ENCODE results near the gene SUMO2. TPM values are rescaled to one million over a fixed set of nuclear protein-coding genes. Genes with fewer than 3 reads are reported as not detected.

The SUMO2 gene
- total RNA-seq, 1 donor from 2014 or later: 483 TPM

DNA sequence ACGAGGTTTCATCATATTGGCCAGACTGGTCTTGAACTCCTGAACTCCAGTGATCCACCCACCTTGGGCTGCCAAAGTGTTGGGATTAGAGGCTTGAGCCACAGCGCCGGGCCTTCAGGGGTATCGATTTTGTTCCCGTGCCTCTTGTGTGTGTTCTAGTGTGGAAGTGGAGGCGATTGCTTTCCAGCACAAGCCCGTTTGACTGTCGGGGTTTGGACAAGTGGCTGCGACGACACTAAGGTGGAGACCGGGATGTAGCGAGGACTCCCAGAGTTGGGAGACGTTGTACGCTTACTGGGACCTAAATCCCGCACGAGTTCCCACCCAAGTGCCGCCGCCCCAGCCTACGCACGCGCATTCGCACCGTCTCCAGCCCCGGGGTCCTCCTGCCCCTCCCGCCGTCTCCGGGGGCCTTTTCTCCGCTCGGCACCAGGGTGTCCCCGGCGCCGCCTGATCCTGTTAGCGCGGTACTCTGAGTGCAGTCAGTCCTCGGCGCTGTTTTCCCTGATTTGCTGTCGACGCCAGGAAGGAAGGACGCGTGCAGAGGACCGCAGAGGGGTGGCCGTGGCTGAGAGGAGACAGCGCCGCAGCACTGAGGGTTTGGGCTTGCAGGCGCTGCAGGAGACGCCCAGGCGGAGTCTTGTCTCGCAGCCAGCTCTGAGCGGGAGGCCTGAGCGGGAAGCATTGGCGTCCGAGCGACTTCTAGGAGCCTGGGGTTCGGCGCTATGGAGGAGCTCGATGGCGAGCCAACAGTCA is 22.5 kb upstream of the SUMO2 start, which contains the start of gene NUP85:
NUP85 (plus strand) TSS at position 643 of the 756 bp plus-strand sequence; CDS start at position 726, 83 bp downstream.
- DNase-seq (ENCODE audit: extremely low spot score, unreplicated experiment): peak; percentile 98
- no peaks in the 10 kb centered on the region for H3K9me3 Mint-ChIP-seq (ENCODE audit: unreplicated experiment)
- peaks cover 10% of the 10 kb centered on the region for H3K36me3 Mint-ChIP-seq (ENCODE audit: unreplicated experiment)
- peak within 1 kb of the TSS; percentile 91 for H3K4me3 Mint-ChIP-seq (ENCODE audit: unreplicated experiment)
- peak within 1 kb of the TSS; percentile 99 for H3K27ac Mint-ChIP-seq (ENCODE audit: unreplicated experiment)
- TF ChIP-seq, protein P1, sequence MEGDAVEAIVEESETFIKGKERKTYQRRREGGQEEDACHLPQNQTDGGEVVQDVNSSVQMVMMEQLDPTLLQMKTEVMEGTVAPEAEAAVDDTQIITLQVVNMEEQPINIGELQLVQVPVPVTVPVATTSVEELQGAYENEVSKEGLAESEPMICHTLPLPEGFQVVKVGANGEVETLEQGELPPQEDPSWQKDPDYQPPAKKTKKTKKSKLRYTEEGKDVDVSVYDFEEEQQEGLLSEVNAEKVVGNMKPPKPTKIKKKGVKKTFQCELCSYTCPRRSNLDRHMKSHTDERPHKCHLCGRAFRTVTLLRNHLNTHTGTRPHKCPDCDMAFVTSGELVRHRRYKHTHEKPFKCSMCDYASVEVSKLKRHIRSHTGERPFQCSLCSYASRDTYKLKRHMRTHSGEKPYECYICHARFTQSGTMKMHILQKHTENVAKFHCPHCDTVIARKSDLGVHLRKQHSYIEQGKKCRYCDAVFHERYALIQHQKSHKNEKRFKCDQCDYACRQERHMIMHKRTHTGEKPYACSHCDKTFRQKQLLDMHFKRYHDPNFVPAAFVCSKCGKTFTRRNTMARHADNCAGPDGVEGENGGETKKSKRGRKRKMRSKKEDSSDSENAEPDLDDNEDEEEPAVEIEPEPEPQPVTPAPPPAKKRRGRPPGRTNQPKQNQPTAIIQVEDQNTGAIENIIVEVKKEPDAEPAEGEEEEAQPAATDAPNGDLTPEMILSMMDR (IDR thresholded peaks at IDR 0.05): no peak
- H3K4me1 Mint-ChIP-seq (ENCODE audit: unreplicated experiment): peaks cover 22% of the 10 kb centered on the region
- no peaks in the 10 kb centered on the region for H3K27me3 Mint-ChIP-seq (ENCODE audit: unreplicated experiment)

DNA sequence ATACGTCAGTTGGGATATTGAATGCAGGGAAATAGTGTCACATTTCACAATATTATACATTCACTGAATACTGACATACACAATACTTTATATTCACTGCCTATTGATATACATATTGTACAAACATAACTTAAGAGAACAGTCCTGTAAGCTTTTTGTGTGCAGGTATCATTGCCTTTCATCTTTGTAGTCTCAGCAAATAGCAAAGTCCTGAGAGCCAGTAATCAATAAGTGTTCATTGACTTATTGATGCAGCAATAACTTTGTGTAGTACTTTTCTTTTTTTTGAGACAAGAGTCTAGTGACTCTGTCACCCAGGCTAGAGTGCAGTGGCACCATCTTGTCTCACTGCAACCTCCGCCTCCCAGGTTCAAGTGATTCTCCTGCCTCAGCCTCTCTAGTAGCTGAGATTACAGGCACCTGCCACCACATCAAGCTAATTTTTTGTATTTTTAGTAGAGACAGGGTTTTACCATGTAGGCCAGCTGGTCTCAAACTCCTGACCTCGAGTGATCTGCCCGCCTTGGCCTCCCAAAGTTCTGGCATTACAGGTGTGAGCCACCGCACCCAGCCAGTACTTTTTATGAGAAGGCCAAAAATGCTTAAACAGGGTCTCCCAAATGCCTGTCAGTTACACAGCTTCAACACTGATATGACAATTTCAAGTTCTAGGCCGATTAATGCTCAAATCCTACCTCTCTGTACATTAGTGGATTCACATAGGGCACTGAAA is 17.3 kb upstream of the SUMO2 start:
- Mint-ChIP-seq H3K4me3 (ENCODE audit: unreplicated experiment) (no peak overlapping the region), H3K4me1 (ENCODE audit: unreplicated experiment) (peaks cover 9% of the 10 kb centered on the region), H3K27me3 (ENCODE audit: unreplicated experiment) (no peaks in the 10 kb centered on the region), H3K36me3 (ENCODE audit: unreplicated experiment) (no peaks in the 10 kb centered on the region), H3K27ac (ENCODE audit: unreplicated experiment) (no peak overlapping the region), H3K9me3 (ENCODE audit: unreplicated experiment) (no peaks in the 10 kb centered on the region)
- no peak for DNase-seq (ENCODE audit: extremely low spot score, unreplicated experiment)
- TF ChIP-seq, protein P1 (IDR thresholded peaks at IDR 0.05): no peak

DNA sequence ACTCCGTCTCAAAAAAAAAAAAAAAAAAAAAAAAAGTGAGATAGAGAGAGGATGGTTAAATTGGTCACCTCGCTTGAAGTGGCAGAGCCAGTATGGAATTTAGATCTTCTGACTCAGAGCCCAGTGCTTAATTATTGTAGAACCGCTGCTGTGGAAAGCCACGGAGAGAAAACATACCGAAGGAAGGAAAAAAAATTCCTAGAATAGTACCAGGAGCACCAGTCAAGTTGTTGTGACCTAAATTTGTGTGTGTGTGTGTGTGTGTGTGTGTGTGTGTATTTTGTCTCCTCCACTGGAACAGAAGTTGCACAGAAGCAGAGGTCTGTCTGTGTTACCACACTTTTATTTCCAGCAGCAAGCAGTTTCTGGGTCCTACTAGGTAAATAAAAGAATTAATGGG is 12.1 kb upstream of the SUMO2 start:
- Mint-ChIP-seq H3K4me3 (ENCODE audit: unreplicated experiment) (no peak overlapping the region), H3K27ac (ENCODE audit: unreplicated experiment) (no peak overlapping the region)

DNA sequence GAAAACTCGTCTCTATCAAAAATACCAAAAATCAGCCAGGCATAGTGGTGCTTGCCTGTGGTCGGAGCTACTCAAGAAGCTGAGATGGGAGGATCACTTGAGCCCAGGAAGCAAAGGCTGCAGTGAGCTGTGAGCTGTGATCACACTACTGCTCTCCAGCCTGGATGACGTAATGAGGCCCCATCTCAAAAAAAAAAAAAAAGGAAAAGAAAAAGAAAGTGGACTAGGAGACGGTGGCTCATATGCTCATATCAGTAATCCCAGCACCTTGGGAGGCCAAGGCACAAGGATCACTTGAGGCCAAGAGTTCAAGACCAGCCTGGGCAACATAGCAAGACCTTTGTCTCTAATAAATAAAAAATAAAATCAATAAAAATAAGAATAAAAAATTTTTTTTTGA is 8.8 kb upstream of the SUMO2 start:
- Mint-ChIP-seq H3K9me3 (ENCODE audit: unreplicated experiment) (no peaks in the 10 kb centered on the region), H3K36me3 (ENCODE audit: unreplicated experiment) (no peaks in the 10 kb centered on the region), H3K27me3 (ENCODE audit: unreplicated experiment) (no peaks in the 10 kb centered on the region), H3K4me3 (ENCODE audit: unreplicated experiment) (no peak overlapping the region), H3K4me1 (ENCODE audit: unreplicated experiment) (peaks cover 9% of the 10 kb centered on the region), H3K27ac (ENCODE audit: unreplicated experiment) (no peak overlapping the region)
- DNase-seq (ENCODE audit: extremely low spot score, unreplicated experiment): no peak
- TF ChIP-seq, protein P1 (IDR thresholded peaks at IDR 0.05): no peak

More for the DNA sequence above, 12.1 kb upstream of the SUMO2 start:
- TF ChIP-seq, protein P1 (IDR thresholded peaks at IDR 0.05): no peak
- no peaks in the 10 kb centered on the region for H3K27me3 Mint-ChIP-seq (ENCODE audit: unreplicated experiment)
- no peak for DNase-seq (ENCODE audit: extremely low spot score, unreplicated experiment)
- H3K9me3 Mint-ChIP-seq (ENCODE audit: unreplicated experiment): no peaks in the 10 kb centered on the region
- H3K4me1 Mint-ChIP-seq (ENCODE audit: unreplicated experiment): peaks cover 5% of the 10 kb centered on the region
- no peaks in the 10 kb centered on the region for H3K36me3 Mint-ChIP-seq (ENCODE audit: unreplicated experiment)

DNA sequence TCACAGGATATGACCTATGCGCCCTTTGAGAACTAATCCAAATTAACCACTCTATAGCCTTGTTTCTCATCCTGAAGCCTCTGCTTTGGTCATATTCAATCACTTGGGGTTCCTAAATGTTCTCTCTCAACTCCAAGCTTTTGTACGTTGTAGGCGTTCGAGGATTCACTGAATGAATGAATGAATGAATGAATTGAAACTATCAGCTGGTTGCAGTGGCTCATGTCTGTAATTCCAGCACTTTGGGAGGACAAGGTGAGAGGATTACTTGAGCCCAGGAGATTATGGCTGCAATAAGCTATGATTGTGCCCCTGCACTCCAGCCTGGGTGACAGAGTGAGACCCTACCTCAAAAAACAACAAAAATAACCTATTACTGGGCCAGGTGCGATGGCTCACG is 5.9 kb upstream of the SUMO2 start:
- H3K27me3 Mint-ChIP-seq (ENCODE audit: unreplicated experiment): no peaks in the 10 kb centered on the region
- H3K9me3 Mint-ChIP-seq (ENCODE audit: unreplicated experiment): no peaks in the 10 kb centered on the region
- H3K27ac Mint-ChIP-seq (ENCODE audit: unreplicated experiment): no peak overlapping the region
- H3K4me3 Mint-ChIP-seq (ENCODE audit: unreplicated experiment): no peak overlapping the region
- no peak for DNase-seq (ENCODE audit: extremely low spot score, unreplicated experiment)
- TF ChIP-seq, protein P1 (IDR thresholded peaks at IDR 0.05): no peak
- peaks cover 14% of the 10 kb centered on the region for H3K4me1 Mint-ChIP-seq (ENCODE audit: unreplicated experiment)
- no peaks in the 10 kb centered on the region for H3K36me3 Mint-ChIP-seq (ENCODE audit: unreplicated experiment)

All from osteocyte (in vitro differentiated cells).